Calu3 (cell line): ENCODE data around the gene HOXD10. TPM values are rescaled to one million over a fixed set of nuclear protein-coding genes. Genes with fewer than 3 reads are reported as not detected.

Source experiments
- BruUV-seq: library from RNA; stranded (reverse); fragments of 400-500 nt; replicated peaks from 2 replicates; lab custom pipeline; 2021; lab: Mats Ljungman, UMichigan
- CTCF ChIA-PET: fragments of 300-600 bp; sonication (Branson Sonifier 250); formaldehyde crosslinking; loops from one replicate; lab custom pipeline; 2022; ENCODE audit warnings: antibody characterized with exemption; lab: Charles Lee
- DNase-seq: peaks from one replicate; pipeline ENCODE4 v3.0.0; 2022
- H3K27ac Mint-ChIP-seq: one replicate; pipeline ENCODE4 v1.8.0; 2022; ENCODE audit warnings: mixed read lengths; ENCODE audit not compliant: unreplicated experiment
- H3K27me3 Mint-ChIP-seq: one replicate; pipeline ENCODE4 v1.8.0; 2022; ENCODE audit warnings: mixed read lengths; ENCODE audit not compliant: unreplicated experiment
- H3K36me3 Mint-ChIP-seq: one replicate; pipeline ENCODE4 v1.8.0; 2022; ENCODE audit warnings: mild to moderate bottlenecking, moderate library complexity, mixed read lengths; ENCODE audit not compliant: insufficient read depth, unreplicated experiment
- H3K4me1 Mint-ChIP-seq: one replicate; pipeline ENCODE4 v1.8.0; 2022; ENCODE audit warnings: mild to moderate bottlenecking, low read depth, mixed read lengths; ENCODE audit not compliant: unreplicated experiment
- H3K4me3 Mint-ChIP-seq: one replicate; pipeline ENCODE4 v1.8.0; 2022; ENCODE audit warnings: mild to moderate bottlenecking, low read depth, moderate library complexity, mixed read lengths; ENCODE audit not compliant: unreplicated experiment
- H3K9me3 Mint-ChIP-seq: one replicate; pipeline ENCODE4 v1.8.0; 2022; ENCODE audit warnings: low read depth, mixed read lengths; ENCODE audit not compliant: unreplicated experiment
- intact Hi-C: fragments of 100-400 bp; cut with micrococcal nuclease; formaldehyde crosslinking; loops from one replicate; pipeline ENCODE4 v1.10.0; 2022; ENCODE audit not compliant: unreplicated experiment
- total RNA-seq: library from RNA; stranded (reverse); gene quantifications from 2 replicates; pipeline ENCODE4 v1.2.3, GENCODE V29; 2022
- TF ChIP-seq, protein P1 (sequence below): fragments of 200-600 bp; IDR thresholded peaks from one replicate; pipeline ENCODE4 v1.8.0; 2022; ENCODE audit warnings: antibody characterized with exemption; ENCODE audit not compliant: unreplicated experiment

The HOXD10 gene
- total RNA-seq, 1 experiment from 2014 or later = not detected

DNA sequence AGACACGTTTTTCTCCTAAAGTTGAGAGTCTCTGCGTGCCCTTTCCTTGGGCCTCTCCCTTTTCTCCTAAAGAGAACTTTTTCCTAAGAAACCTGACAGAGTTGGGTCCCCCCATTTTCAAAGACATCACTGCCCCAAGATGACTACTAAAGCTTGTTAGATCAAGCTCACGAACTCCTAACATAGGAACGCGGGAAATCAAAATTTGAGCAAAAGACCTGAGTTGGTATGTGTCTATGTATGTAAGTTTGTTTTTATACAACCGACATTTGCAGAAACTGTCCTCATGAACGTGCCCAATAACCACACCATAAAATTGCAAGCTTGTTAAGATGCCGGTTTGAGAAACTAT, 22.7 kb upstream of the HOXD10 start:
- TF ChIP-seq, protein P1, sequence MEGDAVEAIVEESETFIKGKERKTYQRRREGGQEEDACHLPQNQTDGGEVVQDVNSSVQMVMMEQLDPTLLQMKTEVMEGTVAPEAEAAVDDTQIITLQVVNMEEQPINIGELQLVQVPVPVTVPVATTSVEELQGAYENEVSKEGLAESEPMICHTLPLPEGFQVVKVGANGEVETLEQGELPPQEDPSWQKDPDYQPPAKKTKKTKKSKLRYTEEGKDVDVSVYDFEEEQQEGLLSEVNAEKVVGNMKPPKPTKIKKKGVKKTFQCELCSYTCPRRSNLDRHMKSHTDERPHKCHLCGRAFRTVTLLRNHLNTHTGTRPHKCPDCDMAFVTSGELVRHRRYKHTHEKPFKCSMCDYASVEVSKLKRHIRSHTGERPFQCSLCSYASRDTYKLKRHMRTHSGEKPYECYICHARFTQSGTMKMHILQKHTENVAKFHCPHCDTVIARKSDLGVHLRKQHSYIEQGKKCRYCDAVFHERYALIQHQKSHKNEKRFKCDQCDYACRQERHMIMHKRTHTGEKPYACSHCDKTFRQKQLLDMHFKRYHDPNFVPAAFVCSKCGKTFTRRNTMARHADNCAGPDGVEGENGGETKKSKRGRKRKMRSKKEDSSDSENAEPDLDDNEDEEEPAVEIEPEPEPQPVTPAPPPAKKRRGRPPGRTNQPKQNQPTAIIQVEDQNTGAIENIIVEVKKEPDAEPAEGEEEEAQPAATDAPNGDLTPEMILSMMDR = no peak
- BruUV-seq = no TSS peak
- peaks cover 9% of the 10 kb centered on the region for H3K4me1 Mint-ChIP-seq
- intact Hi-C loops = no loop called here
- no peak overlapping the region for H3K27ac Mint-ChIP-seq
- no peak for DNase-seq
- H3K4me3 Mint-ChIP-seq = no peak overlapping the region
- H3K27me3 Mint-ChIP-seq = peaks cover 41% of the 10 kb centered on the region
- peaks cover 18% of the 10 kb centered on the region for H3K36me3 Mint-ChIP-seq
- CTCF ChIA-PET = no interaction called here
- no peaks in the 10 kb centered on the region for H3K9me3 Mint-ChIP-seq

DNA sequence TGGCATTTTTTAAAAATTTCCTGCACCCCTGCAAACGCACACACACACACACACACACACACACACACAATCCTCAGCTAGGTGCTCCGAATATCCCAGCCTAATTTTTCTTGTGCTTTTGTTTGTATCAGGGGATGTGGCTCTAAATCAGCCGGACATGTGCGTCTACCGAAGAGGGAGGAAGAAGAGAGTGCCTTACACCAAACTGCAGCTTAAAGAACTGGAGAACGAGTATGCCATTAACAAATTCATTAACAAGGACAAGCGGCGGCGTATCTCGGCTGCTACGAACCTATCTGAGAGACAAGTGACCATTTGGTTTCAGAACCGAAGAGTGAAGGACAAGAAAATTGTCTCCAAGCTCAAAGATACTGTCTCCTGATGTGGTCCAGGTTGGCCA, 22.2 kb upstream of the HOXD10 start:
- intact Hi-C loops = no loop called here
- H3K36me3 Mint-ChIP-seq = peaks cover 18% of the 10 kb centered on the region
- H3K9me3 Mint-ChIP-seq = no peaks in the 10 kb centered on the region
- DNase-seq = no peak
- no peak overlapping the region for H3K27ac Mint-ChIP-seq
- TF ChIP-seq, protein P1 = no peak
- H3K4me1 Mint-ChIP-seq = peaks cover 9% of the 10 kb centered on the region
- H3K4me3 Mint-ChIP-seq = no peak overlapping the region
- no TSS peak for BruUV-seq
- CTCF ChIA-PET = no interaction called here
- peaks cover 37% of the 10 kb centered on the region for H3K27me3 Mint-ChIP-seq

- no peak for DNase-seq
- intact Hi-C loops = loop anchor here (5.0 kb wide), 5 partner anchors 93 to 893 kb away; partner anchors contain the start of gene LNPK
- Mint-ChIP-seq H3K4me1 (peaks cover 9% of the 10 kb centered on the region), H3K27me3 (peaks cover 26% of the 10 kb centered on the region), H3K36me3 (peaks cover 18% of the 10 kb centered on the region), H3K9me3 (no peaks in the 10 kb centered on the region), H3K27ac (no peak overlapping the region), H3K4me3 (no peak overlapping the region)
- CTCF ChIA-PET = interaction anchor here (3.0 kb wide), 1 partner anchor 844 kb away, joined by 24 read pairs; no protein-coding TSS in a partner anchor
- BruUV-seq = no TSS peak
- TF ChIP-seq, protein P1 = no peak
Observed at GRCh38 chr2:176095421-176095820, 21.2 kb upstream of the HOXD10 start.

DNA sequence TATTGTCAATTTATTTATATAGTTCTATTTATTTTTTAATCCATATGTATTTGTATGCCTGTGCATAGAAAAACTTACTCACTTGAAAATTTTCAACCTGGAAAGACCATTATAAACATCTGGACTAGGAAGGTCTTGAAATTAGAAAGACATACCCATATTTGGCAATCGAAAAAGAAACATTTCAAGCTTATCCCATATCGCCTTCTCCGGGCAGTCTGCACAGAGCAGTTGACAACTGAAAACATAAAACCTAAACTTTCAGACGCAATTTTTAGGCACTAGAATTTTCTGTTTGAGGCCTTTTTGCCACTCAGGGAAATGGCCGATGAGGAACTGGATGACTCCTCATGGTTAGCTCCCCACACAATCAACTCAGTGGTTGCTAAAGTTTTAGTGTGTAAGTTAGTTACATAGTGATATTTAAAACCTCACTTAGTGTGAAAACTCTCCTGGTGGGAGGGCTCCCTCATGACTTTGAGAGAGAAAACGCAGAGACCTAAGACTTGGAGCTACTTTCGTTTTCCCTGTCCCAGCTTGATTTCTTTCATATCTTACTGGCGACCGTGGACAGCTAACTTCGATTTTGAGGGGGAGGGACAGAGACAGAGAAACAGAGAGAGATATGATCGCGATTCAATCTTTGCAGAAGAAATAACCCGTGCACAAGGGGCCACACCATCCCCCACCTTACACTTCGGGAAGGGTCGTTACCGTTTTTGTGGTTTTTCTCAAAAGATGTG, 20.2 kb upstream of the HOXD10 start:
- H3K4me3 Mint-ChIP-seq = peak overlapping the region; percentile 85
- H3K4me1 Mint-ChIP-seq = peaks cover 9% of the 10 kb centered on the region
- TF ChIP-seq, protein P1 = no peak
- no peak for DNase-seq
- peaks cover 18% of the 10 kb centered on the region for H3K36me3 Mint-ChIP-seq
- no peaks in the 10 kb centered on the region for H3K9me3 Mint-ChIP-seq
- no TSS peak for BruUV-seq
- intact Hi-C loops = loop anchor here (2.0 to 5.0 kb wide), 6 partner anchors 94 to 894 kb away; partner anchors contain the start of gene LNPK
- CTCF ChIA-PET = interaction anchor here (0.9 to 3.0 kb wide), 5 partner anchors 95 to 1348 kb away, joined by 3 to 24 read pairs (median 4); partner anchors contain the start of gene LNPK
- peaks cover 16% of the 10 kb centered on the region for H3K27me3 Mint-ChIP-seq
- peak overlapping the region; percentile 80 for H3K27ac Mint-ChIP-seq
